Neural cell (in vitro differentiated cells): Measurements from ENCODE around the gene DBN1. TPM values are rescaled to one million over a fixed set of nuclear protein-coding genes. Genes with fewer than 3 reads are reported as not detected.

Source experiments
- H2AFZ ChIP-seq: fragments of 200-600, 300-800 bp; sonication (generic), shearing (Covaris generic); 2 replicates; pipeline ENCODE4 v1.6.0; 2014; ENCODE audit warnings: low read depth, mild to moderate bottlenecking, antibody characterized with exemption, low read length, moderate library complexity
- H3F3A ChIP-seq: fragments of 200-600 bp; shearing (Covaris generic); 2 replicates; pipeline ENCODE4 v1.6.1; 2016; ENCODE audit warnings: mild to moderate bottlenecking, moderate library complexity, mixed read lengths, antibody characterized with exemption, low read length; ENCODE audit not compliant: insufficient read depth, poor library complexity, severe bottlenecking
- H3K27ac ChIP-seq: fragments of 200-600, 300-800 bp; sonication (generic), shearing (Covaris generic); 2 replicates; pipeline ENCODE4 v1.5.1; 2014; ENCODE audit warnings: mild to moderate bottlenecking, low read length, moderate library complexity
- H3K27me3 ChIP-seq: fragments of 300-800, 200-600 bp; sonication (generic), shearing (Covaris generic); 2 replicates; pipeline ENCODE4 v1.6.0; 2014; ENCODE audit warnings: mild to moderate bottlenecking, low read depth, low read length, moderate library complexity; ENCODE audit not compliant: insufficient read depth
- H3K36me3 ChIP-seq: fragments of 300-800, 200-600 bp; sonication (generic), shearing (Covaris generic); 2 replicates; pipeline ENCODE4 v1.5.1; 2014; ENCODE audit warnings: mild to moderate bottlenecking, antibody characterized with exemption, low read length, moderate library complexity; ENCODE audit not compliant: insufficient read depth
- H3K4me2 ChIP-seq: fragments of 300-800, 200-600 bp; sonication (generic), shearing (Covaris generic); 2 replicates; pipeline ENCODE4 v1.6.0; 2014; ENCODE audit warnings: mild to moderate bottlenecking, low read length
- H3K4me3 ChIP-seq: fragments of 300-800, 200-600 bp; sonication (generic), shearing (Covaris generic); 2 replicates; pipeline ENCODE4 v1.5.1; 2014; ENCODE audit warnings: mild to moderate bottlenecking, low read length, moderate library complexity
- H3K79me2 ChIP-seq: fragments of 200-600 bp; shearing (Covaris generic); replicated peaks from 2 replicates; pipeline ENCODE4 v1.6.0; 2014; ENCODE audit warnings: mild to moderate bottlenecking, low read length, moderate library complexity; ENCODE audit not compliant: insufficient read depth
- H3K9ac ChIP-seq: fragments of 300-800, 200-600 bp; sonication (generic), shearing (Covaris generic); 2 replicates; pipeline ENCODE4 v1.6.1; 2016; ENCODE audit warnings: mild to moderate bottlenecking, low read length, mixed read lengths
- H3K9me2 ChIP-seq: fragments of 200-600 bp; shearing (Covaris generic); 2 replicates; pipeline ENCODE4 v1.6.1; 2016; ENCODE audit warnings: mild to moderate bottlenecking, low read length, mixed read lengths; ENCODE audit not compliant: insufficient read depth
- H3K9me3 ChIP-seq: fragments of 200-600, 300-800 bp; sonication (generic), shearing (Covaris generic); 2 replicates; pipeline ENCODE4 v1.6.1; 2016; ENCODE audit warnings: mild to moderate bottlenecking, mixed run types, low read length, moderate library complexity, mixed read lengths
- H4K20me1 ChIP-seq: fragments of 200-600 bp; shearing (Covaris generic); 2 replicates; pipeline ENCODE4 v1.6.1; 2016; ENCODE audit warnings: mild to moderate bottlenecking, mixed run types; ENCODE audit not compliant: insufficient read depth
- EP300 ChIP-seq: fragments of 450-650 bp; conservative IDR thresholded peaks from 2 replicates; pipeline ENCODE4 v1.6.1; 2014; ENCODE audit warnings: antibody characterized with exemption, mild to moderate bottlenecking, moderate library complexity; ENCODE audit not compliant: poor library complexity, severe bottlenecking
- EZH2 ChIP-seq: fragments of 200-600, 300-800 bp; shearing (Covaris generic), sonication (generic); IDR thresholded peaks from 2 replicates; pipeline ENCODE4 v1.6.1; 2014; ENCODE audit warnings: antibody characterized with exemption, low read length, borderline replicate concordance, mild to moderate bottlenecking; ENCODE audit not compliant: insufficient read depth, poor library complexity, severe bottlenecking
- MXI1 ChIP-seq: fragments of 450-650 bp; conservative IDR thresholded peaks from 2 replicates; pipeline ENCODE4 v1.6.1; 2014; ENCODE audit warnings: antibody characterized with exemption, mild to moderate bottlenecking; ENCODE audit not compliant: poor library complexity, severe bottlenecking
- POLR2AphosphoS5 ChIP-seq: IDR thresholded peaks from 2 replicates; pipeline ENCODE4 v1.6.1; 2012
- RAD21 ChIP-seq: fragments of 450-650 bp; conservative IDR thresholded peaks from 2 replicates; pipeline ENCODE4 v1.6.1; 2014; ENCODE audit warnings: antibody characterized with exemption, mild to moderate bottlenecking, moderate library complexity
- SMC3 ChIP-seq: fragments of 450-650 bp; conservative IDR thresholded peaks from 2 replicates; pipeline ENCODE4 v1.6.1; 2014; ENCODE audit warnings: antibody characterized with exemption, mild to moderate bottlenecking, moderate library complexity; ENCODE audit not compliant: poor library complexity
- TAF1 ChIP-seq: IDR thresholded peaks from 2 replicates; pipeline ENCODE4 v1.6.1; 2012; ENCODE audit warnings: low read depth
- polyA plus RNA-seq: library from polyadenylated mRNA; depleted of rRNA; stranded (reverse); fragments of >200 nt; gene quantifications from 2 replicates; pipeline ENCODE4 v1.2.3, GENCODE V29; 2014
- TF ChIP-seq, protein P1 (sequence below): fragments of 450-650 bp; IDR thresholded peaks from 2 replicates; pipeline ENCODE4 v1.5.1; 2014; ENCODE audit warnings: antibody characterized with exemption, mild to moderate bottlenecking, moderate library complexity; ENCODE audit not compliant: poor library complexity, severe bottlenecking
- TF ChIP-seq, protein P2 (sequence below): IDR thresholded peaks from 2 replicates; pipeline ENCODE4 v1.6.1; 2012; ENCODE audit warnings: borderline replicate concordance

Gene DBN1
- polyA plus RNA-seq, 1 donor from 2014 or later = 319 TPM

DNA sequence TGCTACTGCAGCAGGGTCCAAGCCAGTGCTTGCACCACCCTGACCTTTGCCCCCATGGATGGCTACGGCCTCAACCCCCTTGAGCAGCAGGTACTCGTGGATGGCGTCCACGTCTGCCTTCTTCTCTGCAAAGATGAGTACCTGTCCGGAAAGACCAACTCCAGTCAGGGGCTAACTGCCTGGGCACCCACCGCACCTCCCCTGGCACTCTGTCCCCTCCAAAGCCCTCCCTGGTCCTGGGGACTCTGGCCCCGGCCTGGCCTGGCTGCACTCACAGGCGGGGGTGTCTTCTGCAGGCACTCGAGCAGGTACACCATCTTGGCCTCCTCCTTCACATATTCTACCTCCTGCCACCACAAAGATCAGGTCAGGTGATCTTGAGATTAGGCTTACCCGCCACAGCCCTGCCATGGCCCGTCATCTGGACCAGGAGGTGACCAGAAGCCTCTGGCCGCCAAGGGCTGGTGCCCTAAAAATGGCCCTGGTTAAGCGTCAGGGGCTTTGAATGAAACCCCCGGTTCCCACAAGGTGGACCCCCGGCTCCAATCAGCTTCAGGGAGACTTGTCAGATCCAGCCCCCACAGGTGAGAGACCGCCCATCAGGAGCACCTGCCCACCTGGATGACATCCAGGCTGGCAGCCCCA, 39.4 kb upstream of the DBN1 start:
- Histone ChIP-seq H3K9ac (no peak overlapping the region), H2AFZ (no peak overlapping the region), H4K20me1 (no peaks in the 10 kb centered on the region), H3K27me3 (no peaks in the 10 kb centered on the region), H3K4me2 (no peak overlapping the region), H3K27ac (no peak overlapping the region), H3K4me3 (no peak overlapping the region), H3K36me3 (peaks cover 4% of the 10 kb centered on the region), H3F3A (no peaks in the 10 kb centered on the region), H3K9me2 (no peaks in the 10 kb centered on the region), H3K9me3 (no peaks in the 10 kb centered on the region), H3K79me2 (peaks cover 11% of the 10 kb centered on the region)
- no peak for TF ChIP-seq SMC3
- TF ChIP-seq, protein P1, sequence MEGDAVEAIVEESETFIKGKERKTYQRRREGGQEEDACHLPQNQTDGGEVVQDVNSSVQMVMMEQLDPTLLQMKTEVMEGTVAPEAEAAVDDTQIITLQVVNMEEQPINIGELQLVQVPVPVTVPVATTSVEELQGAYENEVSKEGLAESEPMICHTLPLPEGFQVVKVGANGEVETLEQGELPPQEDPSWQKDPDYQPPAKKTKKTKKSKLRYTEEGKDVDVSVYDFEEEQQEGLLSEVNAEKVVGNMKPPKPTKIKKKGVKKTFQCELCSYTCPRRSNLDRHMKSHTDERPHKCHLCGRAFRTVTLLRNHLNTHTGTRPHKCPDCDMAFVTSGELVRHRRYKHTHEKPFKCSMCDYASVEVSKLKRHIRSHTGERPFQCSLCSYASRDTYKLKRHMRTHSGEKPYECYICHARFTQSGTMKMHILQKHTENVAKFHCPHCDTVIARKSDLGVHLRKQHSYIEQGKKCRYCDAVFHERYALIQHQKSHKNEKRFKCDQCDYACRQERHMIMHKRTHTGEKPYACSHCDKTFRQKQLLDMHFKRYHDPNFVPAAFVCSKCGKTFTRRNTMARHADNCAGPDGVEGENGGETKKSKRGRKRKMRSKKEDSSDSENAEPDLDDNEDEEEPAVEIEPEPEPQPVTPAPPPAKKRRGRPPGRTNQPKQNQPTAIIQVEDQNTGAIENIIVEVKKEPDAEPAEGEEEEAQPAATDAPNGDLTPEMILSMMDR = no peak
- TF ChIP-seq, protein P2, sequence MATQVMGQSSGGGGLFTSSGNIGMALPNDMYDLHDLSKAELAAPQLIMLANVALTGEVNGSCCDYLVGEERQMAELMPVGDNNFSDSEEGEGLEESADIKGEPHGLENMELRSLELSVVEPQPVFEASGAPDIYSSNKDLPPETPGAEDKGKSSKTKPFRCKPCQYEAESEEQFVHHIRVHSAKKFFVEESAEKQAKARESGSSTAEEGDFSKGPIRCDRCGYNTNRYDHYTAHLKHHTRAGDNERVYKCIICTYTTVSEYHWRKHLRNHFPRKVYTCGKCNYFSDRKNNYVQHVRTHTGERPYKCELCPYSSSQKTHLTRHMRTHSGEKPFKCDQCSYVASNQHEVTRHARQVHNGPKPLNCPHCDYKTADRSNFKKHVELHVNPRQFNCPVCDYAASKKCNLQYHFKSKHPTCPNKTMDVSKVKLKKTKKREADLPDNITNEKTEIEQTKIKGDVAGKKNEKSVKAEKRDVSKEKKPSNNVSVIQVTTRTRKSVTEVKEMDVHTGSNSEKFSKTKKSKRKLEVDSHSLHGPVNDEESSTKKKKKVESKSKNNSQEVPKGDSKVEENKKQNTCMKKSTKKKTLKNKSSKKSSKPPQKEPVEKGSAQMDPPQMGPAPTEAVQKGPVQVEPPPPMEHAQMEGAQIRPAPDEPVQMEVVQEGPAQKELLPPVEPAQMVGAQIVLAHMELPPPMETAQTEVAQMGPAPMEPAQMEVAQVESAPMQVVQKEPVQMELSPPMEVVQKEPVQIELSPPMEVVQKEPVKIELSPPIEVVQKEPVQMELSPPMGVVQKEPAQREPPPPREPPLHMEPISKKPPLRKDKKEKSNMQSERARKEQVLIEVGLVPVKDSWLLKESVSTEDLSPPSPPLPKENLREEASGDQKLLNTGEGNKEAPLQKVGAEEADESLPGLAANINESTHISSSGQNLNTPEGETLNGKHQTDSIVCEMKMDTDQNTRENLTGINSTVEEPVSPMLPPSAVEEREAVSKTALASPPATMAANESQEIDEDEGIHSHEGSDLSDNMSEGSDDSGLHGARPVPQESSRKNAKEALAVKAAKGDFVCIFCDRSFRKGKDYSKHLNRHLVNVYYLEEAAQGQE = no peak
- TF ChIP-seq EP300 = no peak
- TF ChIP-seq MXI1 = no peak
- no peak for TF ChIP-seq TAF1
- TF ChIP-seq RAD21 = no peak
- no peak for TF ChIP-seq EZH2
- no peak for TF ChIP-seq POLR2AphosphoS5

DNA sequence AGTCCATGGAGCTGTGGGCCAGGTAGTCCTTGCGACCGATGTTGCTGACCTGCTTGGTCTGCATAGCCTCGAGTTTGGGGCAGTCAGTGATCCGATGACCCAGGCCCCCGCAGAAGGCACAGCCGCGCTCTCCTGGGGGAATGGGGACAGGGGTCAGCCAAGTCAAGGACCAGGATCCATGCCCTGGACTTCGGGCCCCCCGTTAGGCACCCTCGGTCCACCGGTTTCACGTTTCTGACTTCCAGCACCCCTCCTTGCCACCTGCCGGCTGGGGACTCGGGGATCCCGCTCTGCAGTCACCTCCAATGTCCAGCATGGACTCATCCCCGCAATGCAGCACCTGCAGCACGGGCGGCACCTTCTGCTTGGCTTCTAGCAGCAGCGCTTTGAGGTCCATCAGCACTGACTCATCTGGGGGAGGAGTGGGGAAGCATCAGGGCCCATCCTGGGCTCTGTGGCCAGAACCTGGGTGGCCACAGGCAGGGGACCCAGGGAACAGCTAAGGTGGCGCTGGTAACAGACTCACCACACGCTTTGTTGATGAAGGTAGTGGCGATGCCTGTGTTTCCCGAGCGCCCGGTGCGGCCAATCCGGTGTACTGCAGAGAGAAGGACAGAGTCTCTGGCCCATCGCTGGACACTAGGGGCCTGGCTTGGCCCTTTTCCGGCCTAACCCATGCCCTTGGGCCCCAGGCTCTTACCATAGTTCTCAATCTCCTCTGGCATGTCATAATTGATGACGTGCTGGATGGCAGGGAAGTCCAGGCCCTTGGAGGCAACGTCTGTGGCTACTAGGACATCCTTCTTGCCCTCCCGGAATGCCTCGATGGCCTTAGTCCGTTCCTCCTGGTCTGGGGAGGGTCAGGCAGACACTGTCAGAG, 38.6 kb upstream of the DBN1 start:
- Histone ChIP-seq H3K4me3 (no peak overlapping the region), H3K27me3 (no peaks in the 10 kb centered on the region), H3K36me3 (peaks cover 4% of the 10 kb centered on the region)

More for the DNA sequence above, 38.6 kb upstream of the DBN1 start:
- Histone ChIP-seq H3F3A (no peaks in the 10 kb centered on the region), H3K27ac (no peak overlapping the region), H3K9me3 (no peaks in the 10 kb centered on the region), H4K20me1 (no peaks in the 10 kb centered on the region), H2AFZ (no peak overlapping the region), H3K79me2 (peaks cover 11% of the 10 kb centered on the region), H3K9ac (no peak overlapping the region), H3K4me2 (no peak overlapping the region), H3K9me2 (no peaks in the 10 kb centered on the region)
- TF ChIP-seq, protein P2 = no peak
- TF ChIP-seq EP300 (no peak), RAD21 (no peak), MXI1 (no peak), POLR2AphosphoS5 (no peak), TAF1 (no peak), EZH2 (no peak), SMC3 (no peak)
- TF ChIP-seq, protein P1 = no peak
